Measurements from ENCODE around the gene EEFSEC. TPM values are rescaled to one million over a fixed set of nuclear protein-coding genes. Genes with fewer than 3 reads are reported as not detected.

Gene EEFSEC
- total and polyA plus RNA-seq, 2 of the 8 experiments (the other 6 are each of a cell fraction or from before 2014, with no cell fraction given) = 13.1 to 19.8 TPM

GRCh38 chr3:128367221-128367620, 213.9 kb downstream of the EEFSEC start (continued):
- no peak for TF ChIP-seq CHD7 (IDR thresholded peaks at IDR 0.05; ENCODE audit: insufficient replicate concordance, low read length)
- no peak for TF ChIP-seq EZH2 (IDR thresholded peaks at IDR 0.05; ENCODE audit: low read depth, low read length, severe bottlenecking)
- no peak for TF ChIP-seq HDAC2 (IDR thresholded peaks at IDR 0.05; ENCODE audit: borderline replicate concordance in 1 of 2, low read depth in 2 of 2, low read length in 2 of 2)
- no peak for TF ChIP-seq NANOG (IDR thresholded peaks at IDR 0.05; ENCODE audit: insufficient read depth, low read depth, low read length, poor library complexity, severe bottlenecking)
- no peak for TF ChIP-seq SP2 (IDR thresholded peaks at IDR 0.05; ENCODE audit: low read length)
- no peak for TF ChIP-seq RFX5 (IDR thresholded peaks at IDR 0.05; ENCODE audit: borderline replicate concordance, low read depth, low read length)
- no peak for TF ChIP-seq PHF8 (conservative IDR thresholded peaks at IDR 0.05; ENCODE audit: low read depth, low read length)
- TF ChIP-seq FOSL1 (IDR thresholded peaks at IDR 0.05; ENCODE audit: insufficient read depth, low read depth, low read length) = no peak
